ENCODE data around the gene CSNK2A3. TPM values are rescaled to one million over a fixed set of nuclear protein-coding genes. Genes with fewer than 3 reads are reported as not detected.

Gene CSNK2A3
- total and polyA plus RNA-seq, 2 of the 13 experiments (the other 11 are each of a cell fraction or from before 2014, with no cell fraction given), result 1.7 to 3.5 TPM

DNA sequence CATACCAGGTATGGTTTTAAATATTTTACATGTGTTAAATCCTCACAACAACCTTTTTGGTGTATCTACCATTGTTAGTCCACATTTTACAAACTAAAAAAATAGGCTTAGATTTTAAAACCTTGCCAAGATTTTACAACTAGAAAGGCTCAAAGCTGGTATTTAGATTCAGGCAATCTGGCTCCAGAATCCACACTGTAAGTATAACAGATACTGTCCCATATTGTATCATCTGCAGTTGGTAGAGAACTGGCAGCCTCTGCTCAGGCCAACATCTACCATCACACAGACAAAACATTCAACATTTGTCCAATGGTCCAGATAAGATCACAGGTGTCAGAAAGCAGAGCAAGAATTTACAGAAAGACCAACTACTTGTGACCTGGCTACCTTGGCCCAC lies 30.9 kb downstream of the CSNK2A3 start:
- H3K4me2 ChIP-seq (ENCODE audit: low read depth, low read length), result no peak overlapping the region
- no peaks in the 10 kb centered on the region for H3K27me3 ChIP-seq (ENCODE audit: control insufficient read depth in 1 of 2, insufficient read depth in 2 of 2, low read length in 2 of 2)
- H3K4me3 ChIP-seq (replicated peaks in 1 of 3; ENCODE audit: insufficient read depth in 1 of 3, low read depth in 2 of 3, low read length in 3 of 3), result no peak overlapping the region
- H3K9me3 ChIP-seq (ENCODE audit: low read length), result no peaks in the 10 kb centered on the region
- TF ChIP-seq ZSCAN9 (CRISPR knock-in tag; IDR thresholded peaks at IDR 0.05; ENCODE audit: borderline replicate concordance), result no peak
- no peak for TF ChIP-seq ZNF260 (CRISPR knock-in tag; IDR thresholded peaks at IDR 0.05; ENCODE audit: borderline replicate concordance, low read depth)
- TF ChIP-seq ZNF761 (CRISPR knock-in tag; conservative IDR thresholded peaks at IDR 0.05), result no peak
- no peak for TF ChIP-seq KLF13 (CRISPR knock-in tag; IDR thresholded peaks at IDR 0.05)
- TF ChIP-seq CAMTA2 (CRISPR knock-in tag; IDR thresholded peaks at IDR 0.05; ENCODE audit: borderline replicate concordance), result no peak
- TF ChIP-seq ARNT (IDR thresholded peaks at IDR 0.05), result no peak
- intact Hi-C loops (cut with micrococcal nuclease; ENCODE audit: unreplicated experiment), result no loop called here
- ATAC-seq (no peak), FAIRE-seq (no peak), DNase-seq (ENCODE audit: low spot score) (no peak)
- ChIA-PET POLR2A (no interaction called here), CTCF (ENCODE audit: low intra/inter-chr PET ratio, low total read pairs) (no interaction called here)
- H3K79me2 ChIP-seq (ENCODE audit: insufficient read depth, low read length), result no peaks in the 10 kb centered on the region
- H3K9ac ChIP-seq (ENCODE audit: insufficient read depth, low read depth, low read length), result no peak overlapping the region
- no peak overlapping the region for H2AFZ ChIP-seq (ENCODE audit: low read length)
- no peaks in the 10 kb centered on the region for H4K20me1 ChIP-seq (ENCODE audit: insufficient read depth, low read length)
- BruUV-seq (replicated peaks), result no TSS peak
- in situ Hi-C loops (cut with HindIII; ENCODE audit: extremely low pct_ligation_motif_present, low pct_unique_long_range_greater_than_20kb), result no loop called here
- no peaks in the 10 kb centered on the region for H3K36me3 ChIP-seq (replicated peaks in 1 of 2; ENCODE audit: control insufficient read depth in 1 of 2, insufficient read depth in 2 of 2, low read length in 2 of 2)
- no peaks in the 10 kb centered on the region for H3K4me1 ChIP-seq (ENCODE audit: insufficient read depth, low read length)
- no peak overlapping the region for H3K27ac ChIP-seq (ENCODE audit: extremely low read length, insufficient read depth, low read length)

DNA sequence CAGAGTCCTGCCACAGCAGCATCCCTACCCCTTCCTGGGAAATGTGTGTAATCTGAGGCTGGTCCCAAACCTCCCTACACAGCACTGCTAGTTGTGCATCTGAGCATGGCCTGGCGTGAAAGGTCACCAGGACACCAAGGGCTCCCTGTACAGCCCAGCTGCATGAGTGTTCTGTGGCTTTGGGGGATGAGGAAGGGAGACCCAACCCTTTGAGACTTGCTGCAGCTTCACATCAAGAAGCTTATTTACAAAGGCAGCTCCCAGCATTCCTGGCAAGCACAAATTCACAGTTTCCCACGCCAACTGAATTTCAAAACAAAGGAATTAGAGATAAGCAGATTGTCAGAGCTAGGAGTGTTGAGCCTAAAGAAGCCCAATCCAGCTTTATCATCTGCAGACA lies 32.2 kb downstream of the CSNK2A3 start:
- ChIA-PET POLR2A (no interaction called here), CTCF (ENCODE audit: low intra/inter-chr PET ratio, low total read pairs) (no interaction called here)
- Histone ChIP-seq H3K4me3 (replicated peaks in 1 of 3; ENCODE audit: insufficient read depth in 1 of 3, low read depth in 2 of 3, low read length in 3 of 3) (no peak overlapping the region), H4K20me1 (ENCODE audit: insufficient read depth, low read length) (no peaks in the 10 kb centered on the region), H2AFZ (ENCODE audit: low read length) (no peak overlapping the region), H3K27ac (ENCODE audit: extremely low read length, insufficient read depth, low read length) (no peak overlapping the region), H3K27me3 (ENCODE audit: control insufficient read depth in 1 of 2, insufficient read depth in 2 of 2, low read length in 2 of 2) (no peaks in the 10 kb centered on the region), H3K4me2 (ENCODE audit: low read depth, low read length) (no peak overlapping the region), H3K9me3 (ENCODE audit: low read length) (no peaks in the 10 kb centered on the region), H3K79me2 (ENCODE audit: insufficient read depth, low read length) (no peaks in the 10 kb centered on the region), H3K4me1 (ENCODE audit: insufficient read depth, low read length) (no peaks in the 10 kb centered on the region), H3K36me3 (replicated peaks in 1 of 2; ENCODE audit: control insufficient read depth in 1 of 2, insufficient read depth in 2 of 2, low read length in 2 of 2) (no peaks in the 10 kb centered on the region), H3K9ac (ENCODE audit: insufficient read depth, low read depth, low read length) (no peak overlapping the region)
- no TSS peak for BruUV-seq (replicated peaks)
- TF ChIP-seq SYNCRIP (IDR thresholded peaks at IDR 0.05; ENCODE audit: insufficient read depth, low read depth, low read length), result no peak
- no peak for TF ChIP-seq ZEB1 (IDR thresholded peaks at IDR 0.05; ENCODE audit: insufficient replicate concordance, low read depth)
- TF ChIP-seq TOE1 (CRISPR knock-in tag; IDR thresholded peaks at IDR 0.05), result no peak
- TF ChIP-seq, protein P1, sequence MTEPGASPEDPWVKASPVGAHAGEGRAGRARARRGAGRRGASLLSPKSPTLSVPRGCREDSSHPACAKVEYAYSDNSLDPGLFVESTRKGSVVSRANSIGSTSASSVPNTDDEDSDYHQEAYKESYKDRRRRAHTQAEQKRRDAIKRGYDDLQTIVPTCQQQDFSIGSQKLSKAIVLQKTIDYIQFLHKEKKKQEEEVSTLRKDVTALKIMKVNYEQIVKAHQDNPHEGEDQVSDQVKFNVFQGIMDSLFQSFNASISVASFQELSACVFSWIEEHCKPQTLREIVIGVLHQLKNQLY (CRISPR knock-in tag; IDR thresholded peaks at IDR 0.05), result no peak
- no peak for TF ChIP-seq STAT5B (CRISPR knock-in tag; IDR thresholded peaks at IDR 0.05)
- TF ChIP-seq, protein P2, sequence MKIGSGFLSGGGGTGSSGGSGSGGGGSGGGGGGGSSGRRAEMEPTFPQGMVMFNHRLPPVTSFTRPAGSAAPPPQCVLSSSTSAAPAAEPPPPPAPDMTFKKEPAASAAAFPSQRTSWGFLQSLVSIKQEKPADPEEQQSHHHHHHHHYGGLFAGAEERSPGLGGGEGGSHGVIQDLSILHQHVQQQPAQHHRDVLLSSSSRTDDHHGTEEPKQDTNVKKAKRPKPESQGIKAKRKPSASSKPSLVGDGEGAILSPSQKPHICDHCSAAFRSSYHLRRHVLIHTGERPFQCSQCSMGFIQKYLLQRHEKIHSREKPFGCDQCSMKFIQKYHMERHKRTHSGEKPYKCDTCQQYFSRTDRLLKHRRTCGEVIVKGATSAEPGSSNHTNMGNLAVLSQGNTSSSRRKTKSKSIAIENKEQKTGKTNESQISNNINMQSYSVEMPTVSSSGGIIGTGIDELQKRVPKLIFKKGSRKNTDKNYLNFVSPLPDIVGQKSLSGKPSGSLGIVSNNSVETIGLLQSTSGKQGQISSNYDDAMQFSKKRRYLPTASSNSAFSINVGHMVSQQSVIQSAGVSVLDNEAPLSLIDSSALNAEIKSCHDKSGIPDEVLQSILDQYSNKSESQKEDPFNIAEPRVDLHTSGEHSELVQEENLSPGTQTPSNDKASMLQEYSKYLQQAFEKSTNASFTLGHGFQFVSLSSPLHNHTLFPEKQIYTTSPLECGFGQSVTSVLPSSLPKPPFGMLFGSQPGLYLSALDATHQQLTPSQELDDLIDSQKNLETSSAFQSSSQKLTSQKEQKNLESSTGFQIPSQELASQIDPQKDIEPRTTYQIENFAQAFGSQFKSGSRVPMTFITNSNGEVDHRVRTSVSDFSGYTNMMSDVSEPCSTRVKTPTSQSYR (CRISPR knock-in tag; IDR thresholded peaks at IDR 0.05; ENCODE audit: borderline replicate concordance), result no peak
- TF ChIP-seq MEIS2 (CRISPR knock-in tag; IDR thresholded peaks at IDR 0.05), result no peak
- ATAC-seq (no peak), DNase-seq (ENCODE audit: low spot score) (no peak), FAIRE-seq (no peak)
- in situ Hi-C loops (cut with HindIII; ENCODE audit: extremely low pct_ligation_motif_present, low pct_unique_long_range_greater_than_20kb), result no loop called here
- intact Hi-C loops (cut with micrococcal nuclease; ENCODE audit: unreplicated experiment), result no loop called here
- 10% methylated on average over 2 of the region's 2 CpGs for WGBS (ENCODE audit: low lambda C conversion rate)

All from HepG2 (cell line).